Sigmoid colon (tissue), 7 donors: ENCODE measurements around the gene PSMG3. TPM values are rescaled to one million over a fixed set of nuclear protein-coding genes. Genes with fewer than 3 reads are reported as not detected.
A peak's percentile ranks its signal among the peaks of the same experiment; 100 is the strongest.

Experiments
- DNase-seq: peaks from one replicate; pipeline ENCODE4 v3.0.0-alpha.2; 2019
- H3K27ac ChIP-seq, 4 donors: fragments of 200-600 bp; sonication (generic); one replicate each; pipeline ENCODE4 v1.5.1; 2016 to 2019; ENCODE audit warnings: mild to moderate bottlenecking in 1 of 4
- H3K27me3 ChIP-seq, 3 donors: fragments of 200-600 bp; sonication (generic); one replicate each; pipeline ENCODE4 v1.5.1; 2019; ENCODE audit warnings: mild to moderate bottlenecking in 1 of 3
- H3K36me3 ChIP-seq, 4 donors: fragments of 200-600 bp; sonication (generic); one replicate each; pipeline ENCODE4 v1.5.1; 2016 to 2019
- H3K4me1 ChIP-seq, 4 donors: fragments of 200-600 bp; sonication (generic); one replicate each; pipeline ENCODE4 v1.5.1; 2017 to 2019
- H3K4me3 ChIP-seq, 4 donors: fragments of 200-600 bp; sonication (generic); one replicate each; pipeline ENCODE4 v1.5.1; 2017 to 2019; ENCODE audit warnings: mild to moderate bottlenecking in 2 of 4, moderate library complexity in 1 of 4
- H3K9me3 ChIP-seq, 4 donors: fragments of 200-600 bp in 3 of 4; sonication (generic) in 3 of 4; one replicate each; pipeline versions ENCODE4 v1.5.1 to v1.6.1; 2013 to 2019
- EP300 ChIP-seq, 4 donors: sonication (generic); formaldehyde crosslinking; IDR thresholded peaks; one replicate each; pipeline ENCODE4 v1.6.1; 2017; ENCODE audit warnings: antibody characterized with exemption in 4 of 4
- POLR2A ChIP-seq, 2 donors: fragments of 450-650 bp; IDR thresholded peaks; one replicate each; pipeline ENCODE4 v1.6.1; 2016; ENCODE audit warnings: antibody characterized with exemption in 2 of 2, mild to moderate bottlenecking in 2 of 2, moderate library complexity in 2 of 2
- POLR2AphosphoS5 ChIP-seq, 4 donors: sonication (generic); formaldehyde crosslinking; IDR thresholded peaks; one replicate each; pipeline ENCODE4 v1.6.1; 2017; ENCODE audit warnings: antibody characterized with exemption in 4 of 4
- WGBS, 2 donors: extraction: QIAGEN DNeasy Blood & Tissue Kit; methylation state at CpG; one replicate each; pipeline ENCODE4 v1.1.7; 2013; 5-methylcytosine and 5-hydroxymethylcytosine counted together
- intact Hi-C: fragments of 100-400 bp; cut with DNase I; formaldehyde crosslinking; loops from one replicate; pipeline ENCODE4 v1.15.1; 2023
- polyA plus RNA-seq, 3 donors: library from polyadenylated mRNA; stranded (reverse); fragments of 200-250 nt; gene quantifications; one replicate each; pipeline ENCODE4 v1.2.3, GENCODE V29; 2013
- total RNA-seq, 4 donors: library from RNA; depleted of rRNA; stranded (reverse); fragments of >200 nt; gene quantifications; one replicate each; pipeline ENCODE4 v1.1.0, GENCODE V29; 2016
- TF ChIP-seq, protein P1 (sequence below), 4 experiments: fragments of 450-650 bp in 3 of 4; fragments of 200-600 bp in 1 of 4; IDR thresholded peaks; one replicate each; pipeline ENCODE4 v1.5.1; 2016 to 2019; ENCODE audit warnings: antibody characterized with exemption in 4 of 4, mild to moderate bottlenecking in 3 of 4, moderate library complexity in 2 of 4
- donor health status: healthy with polysubstance abuse.
- donor health status: Bipolar disorder and iron deficiency.
- donor health status: healthy.

Gene PSMG3
- total and polyA plus RNA-seq, 7 donors = 23.3 to 68.0 (median 50.5) TPM

DNA sequence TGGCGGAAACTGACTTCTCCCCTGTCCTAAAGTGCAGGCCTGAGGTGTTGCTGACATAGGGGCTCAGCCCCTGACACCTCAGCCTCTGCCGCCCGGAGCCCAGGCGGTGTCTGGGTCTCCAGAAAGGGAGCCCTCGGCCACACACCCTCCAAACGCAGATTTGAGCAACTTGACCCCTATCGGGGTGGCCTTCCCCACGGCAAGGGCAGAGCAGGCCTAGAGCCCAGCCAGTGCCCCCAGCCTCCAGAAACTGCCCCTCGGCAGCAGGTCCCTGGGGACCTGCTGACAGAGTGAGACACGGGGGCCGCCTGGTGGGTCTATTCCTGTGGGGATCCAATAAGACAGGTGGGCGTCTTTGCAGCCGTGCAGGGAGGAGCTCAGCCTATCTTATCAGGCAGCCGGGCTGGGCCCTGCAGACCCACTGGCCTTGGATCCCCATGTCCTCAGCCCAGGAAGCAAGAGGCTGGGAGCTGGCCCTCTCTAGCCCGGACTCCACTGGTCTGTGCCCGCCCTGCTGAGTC lies 24.9 kb downstream of the PSMG3 start:
- intact Hi-C loops = no loop called here
- no peak overlapping the region for H3K27ac ChIP-seq
- 86 to 88% methylated on average over 16 of the region's 16 CpGs for WGBS, 2 donors

DNA sequence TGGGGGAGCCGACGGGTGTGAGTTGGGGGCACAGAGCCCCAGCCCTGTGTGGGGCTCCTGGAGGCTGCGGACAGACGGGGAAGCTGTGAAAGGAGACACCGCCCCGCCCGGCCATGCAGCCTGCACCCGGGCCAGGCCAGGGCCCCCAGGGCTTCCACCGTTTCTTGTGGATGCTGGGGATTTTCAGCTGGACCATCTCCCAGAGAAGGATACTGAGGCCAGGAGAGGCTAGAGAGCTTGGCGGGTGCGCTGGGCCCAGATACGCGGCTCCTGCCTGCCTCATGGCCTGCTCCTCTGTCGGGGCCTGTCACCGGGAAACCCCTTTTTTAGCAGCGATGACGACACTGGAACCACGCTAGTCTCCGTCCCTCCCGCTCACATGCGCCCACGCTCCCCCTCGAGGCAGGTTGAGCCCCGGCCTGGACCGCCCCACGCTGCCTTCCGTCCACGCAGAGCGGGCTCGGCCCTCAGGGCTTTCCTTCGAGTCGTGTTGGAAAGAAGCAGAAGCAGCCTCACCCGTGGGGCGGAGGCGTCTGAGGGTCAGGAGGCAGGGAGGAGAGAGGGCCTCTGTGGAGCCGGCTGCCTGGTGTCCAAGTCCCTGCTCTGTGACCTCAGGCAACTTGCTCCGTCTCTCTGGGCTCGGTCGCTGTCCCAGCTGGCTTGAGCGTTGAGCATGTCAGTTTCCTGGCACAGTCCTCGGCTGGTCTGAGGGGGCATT lies 25.5 kb downstream of the PSMG3 start:
- DNase-seq = no peak
- Histone ChIP-seq H3K4me3 (no peak overlapping the region), H3K27ac (no peak overlapping the region), H3K36me3 (peaks cover 6 to 49% (median 23%) of the 10 kb centered on the region in 4 donors), H3K4me1 (peaks cover 0 to 2% (median under 1%) of the 10 kb centered on the region in 4 donors), H3K27me3 (no peaks in the 10 kb centered on the region), H3K9me3 (no peaks in the 10 kb centered on the region)
- TF ChIP-seq, protein P1, sequence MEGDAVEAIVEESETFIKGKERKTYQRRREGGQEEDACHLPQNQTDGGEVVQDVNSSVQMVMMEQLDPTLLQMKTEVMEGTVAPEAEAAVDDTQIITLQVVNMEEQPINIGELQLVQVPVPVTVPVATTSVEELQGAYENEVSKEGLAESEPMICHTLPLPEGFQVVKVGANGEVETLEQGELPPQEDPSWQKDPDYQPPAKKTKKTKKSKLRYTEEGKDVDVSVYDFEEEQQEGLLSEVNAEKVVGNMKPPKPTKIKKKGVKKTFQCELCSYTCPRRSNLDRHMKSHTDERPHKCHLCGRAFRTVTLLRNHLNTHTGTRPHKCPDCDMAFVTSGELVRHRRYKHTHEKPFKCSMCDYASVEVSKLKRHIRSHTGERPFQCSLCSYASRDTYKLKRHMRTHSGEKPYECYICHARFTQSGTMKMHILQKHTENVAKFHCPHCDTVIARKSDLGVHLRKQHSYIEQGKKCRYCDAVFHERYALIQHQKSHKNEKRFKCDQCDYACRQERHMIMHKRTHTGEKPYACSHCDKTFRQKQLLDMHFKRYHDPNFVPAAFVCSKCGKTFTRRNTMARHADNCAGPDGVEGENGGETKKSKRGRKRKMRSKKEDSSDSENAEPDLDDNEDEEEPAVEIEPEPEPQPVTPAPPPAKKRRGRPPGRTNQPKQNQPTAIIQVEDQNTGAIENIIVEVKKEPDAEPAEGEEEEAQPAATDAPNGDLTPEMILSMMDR (IDR thresholded peaks at IDR 0.05) = no peak
- TF ChIP-seq POLR2A (IDR thresholded peaks at IDR 0.05) (no peak), POLR2AphosphoS5 (IDR thresholded peaks at IDR 0.05) (peak in 1 of 4 donors; percentile 27), EP300 (IDR thresholded peaks at IDR 0.05) (no peak)
- intact Hi-C loops = no loop called here
- 77 to 78% methylated on average over 41 of the region's 41 CpGs for WGBS, 2 donors

More for the DNA sequence above, 24.9 kb downstream of the PSMG3 start:
- Histone ChIP-seq H3K27me3 (no peaks in the 10 kb centered on the region), H3K36me3 (peaks cover 6 to 43% (median 18%) of the 10 kb centered on the region in 4 donors), H3K4me3 (no peak overlapping the region), H3K9me3 (no peaks in the 10 kb centered on the region), H3K4me1 (no peaks in the 10 kb centered on the region)
- TF ChIP-seq POLR2A (IDR thresholded peaks at IDR 0.05) (no peak), EP300 (IDR thresholded peaks at IDR 0.05) (no peak)
- DNase-seq = no peak

DNA sequence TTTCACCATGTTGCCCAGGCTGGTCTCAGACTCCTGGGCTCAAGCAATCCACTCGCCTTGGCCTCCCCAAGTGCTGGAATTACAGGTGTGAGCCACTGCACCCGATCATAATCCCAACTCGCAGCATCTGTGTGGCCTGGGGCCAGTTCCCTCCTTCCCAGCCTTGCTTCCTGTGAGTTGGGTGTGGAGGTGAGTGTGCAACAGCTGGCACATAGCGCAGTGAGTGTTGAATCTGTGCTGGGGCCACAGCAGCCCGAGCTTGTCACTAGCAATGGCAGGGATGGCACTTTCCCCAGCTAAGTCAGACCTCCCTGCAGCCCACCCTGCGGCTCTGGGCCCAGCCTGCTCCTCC lies 26.0 kb downstream of the PSMG3 start:
- Histone ChIP-seq H3K27me3 (no peaks in the 10 kb centered on the region), H3K27ac (no peak overlapping the region), H3K9me3 (no peaks in the 10 kb centered on the region), H3K36me3 (peaks cover 6 to 55% (median 24%) of the 10 kb centered on the region in 4 donors), H3K4me3 (no peak overlapping the region), H3K4me1 (peaks cover 0 to 7% (median 4%) of the 10 kb centered on the region in 4 donors)
- 62 to 80% methylated on average over 6 of the region's 6 CpGs for WGBS, 2 donors
- DNase-seq = no peak
- TF ChIP-seq POLR2AphosphoS5 (IDR thresholded peaks at IDR 0.05) (no peak), POLR2A (IDR thresholded peaks at IDR 0.05) (no peak), EP300 (IDR thresholded peaks at IDR 0.05) (no peak)
- TF ChIP-seq, protein P1 (IDR thresholded peaks at IDR 0.05) = no peak
- intact Hi-C loops = no loop called here

DNA sequence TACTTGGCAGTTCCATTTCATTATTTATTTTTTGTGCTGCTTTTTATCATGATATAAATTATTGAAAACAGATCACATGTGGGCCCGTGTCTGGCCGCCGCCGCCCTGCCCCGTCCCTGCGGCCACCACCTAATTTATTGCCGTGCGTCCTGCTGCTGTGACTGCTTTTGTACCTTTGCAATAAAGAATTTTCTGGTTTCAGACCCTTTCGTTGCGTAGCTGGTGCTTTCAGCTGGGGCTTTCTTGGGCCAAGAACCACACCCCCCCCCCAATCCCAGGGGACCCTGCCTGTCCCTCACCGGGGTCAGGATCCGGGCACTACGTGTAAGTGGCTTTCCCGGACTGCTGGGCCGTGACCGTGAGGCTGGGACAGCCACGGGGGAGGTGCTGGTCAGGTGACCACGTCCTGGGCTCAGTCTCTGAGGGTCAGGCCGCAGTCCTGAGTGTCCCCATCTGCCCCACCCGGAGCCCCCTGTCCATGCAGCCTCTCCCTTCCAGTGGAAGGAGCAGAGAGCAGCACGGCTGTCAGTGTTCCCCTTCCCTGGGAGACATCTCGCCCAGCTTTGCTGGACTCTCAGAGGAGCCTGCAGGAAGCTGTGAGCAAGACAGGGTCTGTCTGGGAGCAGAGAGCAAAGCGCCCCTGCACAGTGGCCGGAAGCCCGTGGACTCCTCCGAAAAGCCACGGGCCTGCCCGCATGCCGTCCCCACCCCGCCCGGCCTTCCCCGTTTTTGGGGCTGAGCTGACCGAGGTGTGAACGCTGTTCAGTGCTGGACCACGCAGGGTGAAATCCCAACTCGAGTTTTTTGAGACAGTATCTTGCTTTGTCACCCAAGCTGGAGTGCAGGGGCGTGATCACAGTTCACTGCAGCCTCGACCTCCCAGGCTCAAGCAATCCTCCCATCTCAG lies 26.7 kb downstream of the PSMG3 start:
- intact Hi-C loops = no loop called here
- Histone ChIP-seq H3K4me1 (peaks cover 0 to 14% (median 11%) of the 10 kb centered on the region in 4 donors), H3K27me3 (no peaks in the 10 kb centered on the region), H3K4me3 (no peak overlapping the region), H3K36me3 (peaks cover 6 to 55% (median 24%) of the 10 kb centered on the region in 4 donors), H3K9me3 (no peaks in the 10 kb centered on the region), H3K27ac (peak overlapping the region in 1 of 4 donors; percentile 14)
- WGBS, 2 donors = 80 to 89% methylated on average over 38 of the region's 38 CpGs
- TF ChIP-seq, protein P1 (IDR thresholded peaks at IDR 0.05) = no peak
- no peak for TF ChIP-seq EP300 (IDR thresholded peaks at IDR 0.05)
- peak in 1 of 4 donors; percentile 6 for TF ChIP-seq POLR2AphosphoS5 (IDR thresholded peaks at IDR 0.05)
- DNase-seq = no peak

DNA sequence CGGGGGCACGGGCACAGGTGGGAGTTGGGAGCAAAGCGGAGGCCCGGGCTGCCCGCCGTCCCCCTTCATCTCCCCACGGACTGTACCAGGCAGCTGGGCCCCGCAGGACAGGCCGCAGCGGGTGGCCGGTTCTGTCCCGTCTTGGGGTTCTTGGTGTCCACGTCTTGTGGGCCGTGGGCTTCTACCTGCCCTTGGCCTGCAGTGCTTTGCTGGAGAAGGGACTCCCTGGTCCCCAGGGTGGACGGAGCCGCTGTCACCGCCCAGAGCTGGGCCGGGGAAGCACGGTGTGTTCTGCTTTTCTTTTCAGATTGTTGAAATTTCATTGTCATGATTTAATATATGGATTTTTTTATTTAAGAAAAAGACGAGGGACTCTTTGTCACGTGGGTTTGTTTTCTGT lies 27.5 kb downstream of the PSMG3 start:
- Histone ChIP-seq H3K36me3 (peaks cover 6 to 55% (median 24%) of the 10 kb centered on the region in 4 donors), H3K4me3 (no peak overlapping the region), H3K27ac (no peak overlapping the region), H3K27me3 (no peaks in the 10 kb centered on the region), H3K9me3 (no peaks in the 10 kb centered on the region), H3K4me1 (peaks cover 0 to 22% (median 17%) of the 10 kb centered on the region in 4 donors)
- TF ChIP-seq POLR2A (IDR thresholded peaks at IDR 0.05) = no peak
- no peak for TF ChIP-seq EP300 (IDR thresholded peaks at IDR 0.05)
- TF ChIP-seq, protein P1 (IDR thresholded peaks at IDR 0.05) = no peak
- no peak for TF ChIP-seq POLR2AphosphoS5 (IDR thresholded peaks at IDR 0.05)
- intact Hi-C loops = no loop called here
- DNase-seq = no peak
- 90 to 92% methylated on average over 21 of the region's 21 CpGs for WGBS, 2 donors
